Central memory CD8-positive, alpha-beta T cell (primary cell): ENCODE data around the gene DUSP16.

ENCODE experiments used
- ATAC-seq: fragments of 150-1000 bp; cut with Tn5 transposase; replicated peaks from 2 replicates; pipeline ENCODE4 v1.10.0; 2022; ENCODE audit warnings: mild to moderate bottlenecking, moderate FRiP score, moderate number of reproducible peaks; ENCODE audit not compliant: poor library complexity, severe bottlenecking; ENCODE audit errors: extremely low read depth
- DNase-seq, 2 donors: peaks; one replicate each; pipeline ENCODE4 v3.0.0; 2021; ENCODE audit warnings: low spot score in 2 of 2
- H3K27ac Mint-ChIP-seq: one replicate; pipeline ENCODE4 v1.8.0; 2022; ENCODE audit warnings: low read depth, mild to moderate bottlenecking, moderate library complexity, mixed read lengths
- H3K27me3 Mint-ChIP-seq: one replicate; pipeline ENCODE4 v1.8.0; 2022; ENCODE audit warnings: mixed read lengths
- H3K36me3 Mint-ChIP-seq: one replicate; pipeline ENCODE4 v1.8.0; 2022; ENCODE audit warnings: mild to moderate bottlenecking, moderate library complexity, mixed read lengths; ENCODE audit not compliant: insufficient read depth
- H3K4me1 Mint-ChIP-seq: one replicate; pipeline ENCODE4 v1.8.0; 2022; ENCODE audit warnings: mixed read lengths
- H3K4me3 Mint-ChIP-seq: one replicate; pipeline ENCODE4 v1.8.0; 2022; ENCODE audit warnings: mild to moderate bottlenecking, moderate library complexity, mixed read lengths
- H3K9me3 Mint-ChIP-seq: one replicate; pipeline ENCODE4 v1.8.0; 2022; ENCODE audit warnings: mixed read lengths

Gene DUSP16

DNA sequence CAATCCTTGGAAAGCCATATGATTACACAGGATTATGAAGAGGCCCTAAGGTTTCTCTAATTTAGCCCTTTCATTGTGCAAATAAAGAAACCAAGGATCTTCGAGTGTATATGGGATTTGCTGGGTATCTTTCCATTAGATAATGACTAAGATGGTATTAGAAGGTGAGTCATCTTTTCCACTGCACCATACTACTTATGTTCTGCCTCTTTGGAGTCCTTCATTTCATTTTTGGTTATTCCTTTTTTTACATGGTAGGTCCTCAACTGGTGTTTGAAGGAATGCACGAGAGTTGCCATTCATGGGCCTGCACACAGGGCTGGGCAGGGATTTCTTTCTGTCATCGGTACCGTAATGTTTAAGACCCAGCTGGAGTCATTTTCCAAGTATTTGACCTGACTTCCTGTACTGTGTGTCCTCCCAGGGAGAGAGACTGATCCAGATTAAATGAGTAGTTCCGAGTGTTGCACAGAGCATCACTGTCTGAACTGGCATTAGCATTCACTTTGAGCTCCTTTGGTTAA, 120.1 kb downstream of the DUSP16 start:
- Mint-ChIP-seq H3K36me3 (peaks cover 19% of the 10 kb centered on the region), H3K9me3 (no peaks in the 10 kb centered on the region), H3K4me3 (peak overlapping the region; percentile 68), H3K27ac (peak overlapping the region; percentile 97), H3K4me1 (peaks cover 65% of the 10 kb centered on the region), H3K27me3 (no peaks in the 10 kb centered on the region)
- no peak for ATAC-seq
- no peak for DNase-seq

- ATAC-seq (peak; percentile 79), DNase-seq (peak; percentile 35 to 71)
- H3K27ac Mint-ChIP-seq = peak overlapping the region; percentile 97
- no peaks in the 10 kb centered on the region for H3K9me3 Mint-ChIP-seq
- H3K27me3 Mint-ChIP-seq = no peaks in the 10 kb centered on the region
- peak overlapping the region; percentile 68 for H3K4me3 Mint-ChIP-seq
- H3K36me3 Mint-ChIP-seq = peaks cover 20% of the 10 kb centered on the region
- peaks cover 59% of the 10 kb centered on the region for H3K4me1 Mint-ChIP-seq
Measured at GRCh38 chr12:12441843-12442461, 120.7 kb downstream of the DUSP16 start.

- Mint-ChIP-seq H3K4me1 (peaks cover 54% of the 10 kb centered on the region), H3K27me3 (no peaks in the 10 kb centered on the region), H3K4me3 (peak overlapping the region; percentile 68), H3K9me3 (no peaks in the 10 kb centered on the region), H3K36me3 (peaks cover 21% of the 10 kb centered on the region), H3K27ac (peak overlapping the region; percentile 97)
- ATAC-seq (peak; percentile 3), DNase-seq (no peak)
Measured at GRCh38 chr12:12441429-12441807, 121.2 kb downstream of the DUSP16 start.

GRCh38 chr12:12440784-12441428, 121.8 kb downstream of the DUSP16 start:
- Mint-ChIP-seq H3K4me3 (peak overlapping the region; percentile 68), H3K27me3 (no peaks in the 10 kb centered on the region), H3K4me1 (peaks cover 53% of the 10 kb centered on the region), H3K27ac (peak overlapping the region; percentile 97), H3K9me3 (no peaks in the 10 kb centered on the region), H3K36me3 (peaks cover 21% of the 10 kb centered on the region)
- no peak for DNase-seq
- ATAC-seq = no peak

DNA sequence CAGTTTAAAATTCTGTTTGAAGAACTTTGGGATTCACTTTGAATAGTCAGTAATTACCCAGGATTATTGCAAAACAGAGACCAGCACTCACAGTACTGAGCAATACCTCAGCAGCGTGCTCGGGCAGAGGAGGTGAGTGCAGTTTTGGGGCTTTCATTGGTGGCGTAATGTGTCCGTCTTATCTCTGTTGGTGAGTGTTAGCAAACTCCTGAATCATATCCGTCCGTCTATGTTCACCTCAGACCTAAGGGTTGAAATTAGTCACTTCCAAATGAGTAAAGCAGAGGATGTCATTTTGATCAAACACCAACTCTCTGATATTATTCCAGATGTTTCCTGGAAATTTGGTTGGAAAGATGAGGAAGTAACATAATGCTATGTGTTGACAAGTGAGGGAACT, 123.0 kb downstream of the DUSP16 start:
- ATAC-seq (peak; percentile 22), DNase-seq (peak in 1 of 2 donors; percentile 24)
- peak overlapping the region; percentile 97 for H3K27ac Mint-ChIP-seq
- peaks cover 53% of the 10 kb centered on the region for H3K4me1 Mint-ChIP-seq
- no peaks in the 10 kb centered on the region for H3K27me3 Mint-ChIP-seq
- peaks cover 21% of the 10 kb centered on the region for H3K36me3 Mint-ChIP-seq
- H3K4me3 Mint-ChIP-seq = peak overlapping the region; percentile 68
- H3K9me3 Mint-ChIP-seq = no peaks in the 10 kb centered on the region

DNA sequence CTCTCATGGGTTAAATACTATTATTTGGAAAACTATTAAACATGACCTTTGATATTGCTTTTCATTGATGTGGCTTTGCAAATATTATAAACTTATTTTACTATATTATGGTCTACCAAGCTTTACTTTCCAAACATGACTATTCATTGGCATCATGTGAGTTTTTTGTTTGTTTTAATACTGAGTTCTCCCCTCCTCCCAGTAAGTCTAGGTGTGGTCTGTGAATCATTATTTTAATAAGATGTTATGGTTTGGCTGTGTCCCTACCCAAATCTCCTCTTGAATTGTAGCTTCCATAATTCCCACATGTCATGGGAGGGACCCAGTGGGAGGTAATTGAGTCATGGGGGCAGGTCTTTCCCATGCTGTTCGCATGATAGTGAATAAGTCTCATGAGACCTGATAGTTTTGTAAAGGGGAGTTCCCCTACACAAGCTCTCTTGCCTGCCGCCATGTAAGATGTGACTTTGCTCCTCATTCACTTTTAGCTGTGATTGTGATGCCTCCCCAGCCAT, 125.8 kb downstream of the DUSP16 start:
- H3K4me1 Mint-ChIP-seq = peaks cover 48% of the 10 kb centered on the region
- peaks cover 13% of the 10 kb centered on the region for H3K36me3 Mint-ChIP-seq
- H3K9me3 Mint-ChIP-seq = no peaks in the 10 kb centered on the region
- H3K27me3 Mint-ChIP-seq = no peaks in the 10 kb centered on the region
- H3K4me3 Mint-ChIP-seq = no peak overlapping the region
- ATAC-seq (no peak), DNase-seq (no peak)
- no peak overlapping the region for H3K27ac Mint-ChIP-seq

- no peak for ATAC-seq
- H3K4me3 Mint-ChIP-seq = no peak overlapping the region
- no peaks in the 10 kb centered on the region for H3K27me3 Mint-ChIP-seq
- H3K27ac Mint-ChIP-seq = no peak overlapping the region
- peaks cover 7% of the 10 kb centered on the region for H3K36me3 Mint-ChIP-seq
- no peak for DNase-seq
- H3K9me3 Mint-ChIP-seq = no peaks in the 10 kb centered on the region
- H3K4me1 Mint-ChIP-seq = peaks cover 53% of the 10 kb centered on the region
Measured at GRCh38 chr12:12433203-12433731, 129.4 kb downstream of the DUSP16 start.

DNA sequence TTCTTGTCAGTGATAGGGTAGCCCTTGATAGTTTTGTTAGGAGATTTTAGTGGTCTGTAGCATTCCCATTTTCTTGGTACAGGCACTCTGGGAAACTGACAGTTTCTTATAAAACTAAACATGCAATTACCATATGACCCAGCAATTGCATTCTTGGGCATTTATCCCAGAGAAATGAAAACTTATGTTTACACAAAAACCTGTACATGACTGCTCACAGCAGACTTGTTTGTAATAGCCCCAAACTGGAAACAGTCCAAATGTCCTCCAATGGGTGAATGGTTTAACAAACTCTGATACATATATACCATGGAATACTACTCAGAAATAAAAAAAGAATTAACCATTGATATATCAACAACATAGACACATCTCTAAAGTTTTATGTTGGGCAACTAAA, 130.3 kb downstream of the DUSP16 start:
- peak overlapping the region; percentile 68 for H3K4me3 Mint-ChIP-seq
- no peaks in the 10 kb centered on the region for H3K9me3 Mint-ChIP-seq
- H3K27me3 Mint-ChIP-seq = no peaks in the 10 kb centered on the region
- no peak for DNase-seq
- peak overlapping the region; percentile 29 for H3K27ac Mint-ChIP-seq
- ATAC-seq = no peak
- peaks cover 7% of the 10 kb centered on the region for H3K36me3 Mint-ChIP-seq
- H3K4me1 Mint-ChIP-seq = peaks cover 60% of the 10 kb centered on the region

DNA sequence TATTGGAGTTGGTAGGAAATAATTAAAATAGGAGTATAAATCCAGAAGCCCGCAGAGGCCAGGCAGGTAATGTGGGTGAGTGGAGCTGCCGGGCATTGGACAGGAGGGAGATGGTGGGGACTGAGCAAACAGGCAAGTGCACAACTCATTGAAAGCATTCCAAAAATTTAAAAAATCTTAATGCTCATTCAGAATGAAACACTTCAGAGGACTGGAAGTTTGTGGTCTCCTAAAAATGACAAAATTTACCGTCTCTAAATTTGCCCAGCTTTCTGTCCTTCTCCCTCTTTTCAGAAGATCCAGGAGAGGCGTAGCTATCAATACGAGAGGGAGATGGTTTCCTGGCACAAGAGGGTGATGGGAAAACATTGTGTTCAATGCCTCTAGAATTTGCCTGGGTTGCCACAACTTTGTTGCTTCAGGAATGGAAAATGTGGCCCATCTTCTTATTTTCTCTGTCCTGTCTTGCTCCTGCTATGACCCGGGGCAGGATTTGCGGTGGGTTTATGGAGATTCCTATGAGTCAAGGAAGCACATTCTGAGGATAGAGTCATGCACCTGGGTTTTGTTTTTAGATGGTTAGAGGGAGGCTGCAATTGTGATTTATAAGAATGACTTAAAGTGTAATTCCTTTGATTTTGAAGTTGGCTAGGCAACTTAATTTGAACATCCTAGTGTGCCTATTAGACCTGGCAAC, 133.6 kb downstream of the DUSP16 start:
- no peak for ATAC-seq
- Mint-ChIP-seq H3K27me3 (no peaks in the 10 kb centered on the region), H3K27ac (peak overlapping the region; percentile 86), H3K4me3 (no peak overlapping the region), H3K9me3 (peaks cover 3% of the 10 kb centered on the region), H3K4me1 (peaks cover 77% of the 10 kb centered on the region), H3K36me3 (peaks cover 5% of the 10 kb centered on the region)
- DNase-seq = no peak

DNA sequence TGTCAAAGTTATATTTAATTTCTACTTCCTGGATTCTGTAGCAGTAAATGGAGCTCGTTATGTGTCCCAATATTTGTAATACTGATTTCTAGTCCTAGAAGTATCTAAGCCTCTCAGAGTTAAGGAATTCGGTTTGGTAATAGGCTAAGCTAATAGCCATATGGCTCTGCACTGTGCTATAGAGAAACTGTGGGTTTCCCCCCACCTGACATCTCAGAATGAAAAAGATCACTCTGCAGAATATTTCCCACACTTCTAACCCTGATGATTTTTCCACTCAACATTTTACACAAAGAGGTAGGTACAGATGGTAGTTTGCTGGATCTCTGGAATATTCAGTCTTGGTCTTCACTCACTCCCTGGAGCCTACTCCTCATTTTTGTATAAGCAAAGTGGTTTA, 134.6 kb downstream of the DUSP16 start:
- DNase-seq (no peak), ATAC-seq (no peak)
- peak overlapping the region; percentile 86 for H3K27ac Mint-ChIP-seq
- H3K4me3 Mint-ChIP-seq = no peak overlapping the region
- peaks cover 74% of the 10 kb centered on the region for H3K4me1 Mint-ChIP-seq
- H3K9me3 Mint-ChIP-seq = peaks cover 6% of the 10 kb centered on the region
- H3K36me3 Mint-ChIP-seq = peaks cover 6% of the 10 kb centered on the region
- no peaks in the 10 kb centered on the region for H3K27me3 Mint-ChIP-seq

DNA sequence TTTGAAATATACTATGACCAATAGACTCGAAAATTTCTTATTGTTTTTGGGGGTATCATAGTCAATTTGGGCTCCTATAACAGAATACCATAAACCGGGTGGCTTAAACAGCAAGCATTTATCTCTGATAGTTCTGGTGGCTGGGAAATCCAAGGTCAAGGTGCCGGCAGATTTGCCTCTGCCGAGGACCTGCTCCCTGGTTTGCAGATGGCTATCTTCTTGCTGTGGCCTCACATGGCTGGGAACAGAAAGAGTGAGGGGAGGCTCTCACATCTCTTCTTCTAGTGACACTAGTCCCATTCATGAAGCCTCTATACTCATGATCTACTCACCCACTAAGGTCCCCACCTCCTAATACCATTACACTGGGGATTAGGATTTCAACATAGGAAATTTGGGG, 135.1 kb downstream of the DUSP16 start:
- no peaks in the 10 kb centered on the region for H3K27me3 Mint-ChIP-seq
- H3K4me3 Mint-ChIP-seq = no peak overlapping the region
- peaks cover 4% of the 10 kb centered on the region for H3K36me3 Mint-ChIP-seq
- peak overlapping the region; percentile 86 for H3K27ac Mint-ChIP-seq
- peaks cover 69% of the 10 kb centered on the region for H3K4me1 Mint-ChIP-seq
- DNase-seq (no peak), ATAC-seq (no peak)
- H3K9me3 Mint-ChIP-seq = peaks cover 6% of the 10 kb centered on the region

GRCh38 chr12:12425616-12426015, 137.0 kb downstream of the DUSP16 start:
- DNase-seq (no peak), ATAC-seq (no peak)
- peaks cover 6% of the 10 kb centered on the region for H3K36me3 Mint-ChIP-seq
- H3K4me1 Mint-ChIP-seq = peaks cover 60% of the 10 kb centered on the region
- H3K27ac Mint-ChIP-seq = peak overlapping the region; percentile 44
- H3K4me3 Mint-ChIP-seq = no peak overlapping the region
- H3K9me3 Mint-ChIP-seq = peaks cover 6% of the 10 kb centered on the region
- H3K27me3 Mint-ChIP-seq = no peaks in the 10 kb centered on the region
